Measurements from ENCODE around the gene OR2L8. TPM values are rescaled to one million over a fixed set of nuclear protein-coding genes. Genes with fewer than 3 reads are reported as not detected.

The OR2L8 gene
- total and polyA plus RNA-seq, 9 of the 15 experiments (the other 6 are each of a cell fraction or from before 2014, with no cell fraction given), result not detected

- in situ Hi-C loops (cut with MboI), result no loop called here
Observed at GRCh38 chr1:247953408-247953807, 4.8 kb downstream of the OR2L8 start.

More at GRCh38 chr1:247953408-247953807, 4.8 kb downstream of the OR2L8 start:
- H3K27ac ChIP-seq (ENCODE audit: extremely low read depth, low read depth, low read length), result no peak overlapping the region
- ChIA-PET CTCF (ENCODE audit: low intra/inter-chr PET ratio) (no interaction called here), POLR2A (no interaction called here)
- H3K9me1 ChIP-seq (ENCODE audit: control insufficient read depth, insufficient read depth, low read length), result no peaks in the 10 kb centered on the region
- no peak for FAIRE-seq
- no peaks in the 10 kb centered on the region for H3K4me1 ChIP-seq (replicated peaks in 1 of 2; ENCODE audit: control insufficient read depth in 2 of 2, insufficient read depth in 2 of 2, low read length in 2 of 2)
- peak; percentile 71 for TF ChIP-seq MAFG (tag; conservative IDR thresholded peaks at IDR 0.05)
- TF ChIP-seq WHSC1 (IDR thresholded peaks at IDR 0.05; ENCODE audit: low read length), result no peak
- peak; percentile 79 for TF ChIP-seq ZNF316 (IDR thresholded peaks at IDR 0.05)
- TF ChIP-seq TFE3 (CRISPR knock-in tag; IDR thresholded peaks at IDR 0.05), result no peak
- no peak for TF ChIP-seq MBD1 (CRISPR knock-in tag; IDR thresholded peaks at IDR 0.05)
- no peak for TF ChIP-seq VEZF1 (CRISPR knock-in tag; IDR thresholded peaks at IDR 0.05)
- TF ChIP-seq XRCC3 (IDR thresholded peaks at IDR 0.05), result no peak
- TF ChIP-seq MAFF (IDR thresholded peaks at IDR 0.05; ENCODE audit: low read length), result peak; percentile 75
- TF ChIP-seq POU5F1 (IDR thresholded peaks at IDR 0.05; ENCODE audit: borderline replicate concordance, low read depth, low read length, partially characterized antibody), result no peak
- TF ChIP-seq ASH1L (IDR thresholded peaks at IDR 0.05; ENCODE audit: borderline replicate concordance, low read depth, partially characterized antibody), result no peak
- no peak for TF ChIP-seq TAF7 (tag; IDR thresholded peaks at IDR 0.05)
- TF ChIP-seq NR2C1 (IDR thresholded peaks at IDR 0.05), result no peak
- TF ChIP-seq NR2C1 (tag; IDR thresholded peaks at IDR 0.05), result no peak
- peak; percentile 80 for TF ChIP-seq MAFK (IDR thresholded peaks at IDR 0.05; ENCODE audit: low read length)
- peak; percentile 65; the same call in 1 of the 2 replicates for TF ChIP-seq C11orf30 (IDR thresholded peaks at IDR 0.05; ENCODE audit: low read depth)
- H3K79me2 ChIP-seq (ENCODE audit: control insufficient read depth, insufficient read depth, low read length), result no peaks in the 10 kb centered on the region
- ATAC-seq, result no peak
- no peaks in the 10 kb centered on the region for H4K20me1 ChIP-seq (replicated peaks; ENCODE audit: control insufficient read depth, insufficient read depth, low read length)
- BruUV-seq (replicated peaks), result no TSS peak
- no peaks in the 10 kb centered on the region for H3K27me3 ChIP-seq (ENCODE audit: control insufficient read depth in 2 of 2, insufficient read depth in 2 of 2, low read length in 2 of 2)
- 0% methylated on average over 1 of the region's 1 CpG for WGBS (ENCODE audit: insufficient coverage, low coverage, missing lambda C conversion rate)
- no peak overlapping the region for H3K9ac ChIP-seq (ENCODE audit: insufficient read depth in 1 of 2, low read depth in 2 of 2, low read length in 2 of 2)
- H2AFZ ChIP-seq (ENCODE audit: low read depth, low read length), result no peak overlapping the region
- no peak for DNase-seq (ENCODE audit: extremely low read depth in 1 of 4, low spot score in 3 of 4)
- no peak overlapping the region for H3K4me2 ChIP-seq (ENCODE audit: insufficient read depth, low read length)
- no peaks in the 10 kb centered on the region for H3K36me3 ChIP-seq (ENCODE audit: control insufficient read depth, insufficient read depth, low read length)
- intact Hi-C loops (cut with micrococcal nuclease), result no loop called here
- no peak overlapping the region for H3K4me3 ChIP-seq
- no peaks in the 10 kb centered on the region for H3K9me3 ChIP-seq (replicated peaks; ENCODE audit: control insufficient read depth, insufficient read depth, low read depth, low read length)

Measured in K562 (cell line).